ENCODE measurements around the gene ASB3.

ASB3 gene

DNA sequence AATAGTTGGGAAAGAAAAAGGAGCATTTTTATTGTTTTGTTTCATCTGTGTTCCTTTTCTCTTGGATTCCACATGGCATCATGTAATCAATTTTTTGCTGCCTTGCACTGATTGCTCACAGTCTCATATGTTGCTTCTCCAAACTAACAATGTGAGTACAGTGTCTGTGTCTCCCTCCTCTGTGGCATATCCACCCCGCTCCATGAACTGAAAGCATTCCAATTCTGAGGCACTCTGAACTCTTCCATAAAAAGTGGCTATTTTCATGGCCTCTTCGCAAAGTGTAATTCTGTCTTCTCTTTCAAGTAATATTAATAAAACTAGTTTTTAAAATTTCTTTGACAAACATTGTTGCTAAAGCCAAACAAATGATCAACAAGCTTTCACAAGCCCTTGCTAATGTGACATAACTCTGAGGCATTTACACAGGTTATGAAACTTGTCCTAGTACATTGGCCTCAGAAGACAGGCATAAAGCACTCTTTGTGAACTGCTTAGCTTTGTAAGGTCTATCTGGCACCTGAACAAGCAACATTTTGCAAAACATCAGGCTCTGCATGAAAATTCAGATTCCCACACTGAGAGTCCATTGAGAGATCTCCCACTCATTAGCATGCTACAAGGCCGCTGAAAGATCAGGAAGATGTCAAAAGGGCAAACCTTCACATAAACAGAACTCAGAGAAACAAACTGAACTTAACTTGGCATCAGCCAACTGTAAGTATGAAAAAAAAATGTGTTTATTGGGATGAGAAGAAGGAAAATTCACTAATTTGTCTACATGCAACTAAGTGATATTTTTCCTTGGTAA lies 40.0 kb upstream of the ASB3 start:
- TF ChIP-seq CEBPB (IDR thresholded peaks at IDR 0.05) (no peak), ZBTB7A (IDR thresholded peaks at IDR 0.05; ENCODE audit: low read depth) (no peak), FOXM1 (IDR thresholded peaks at IDR 0.05; ENCODE audit: borderline replicate concordance, low read depth) (no peak), NFIC (IDR thresholded peaks at IDR 0.05) (no peak), TAF1 (IDR thresholded peaks at IDR 0.05; ENCODE audit: low read depth) (no peak), YY1 (IDR thresholded peaks at IDR 0.05; ENCODE audit: low read depth) (no peak), TEAD4 (IDR thresholded peaks at IDR 0.05) (no peak), TCF12 (IDR thresholded peaks at IDR 0.05; ENCODE audit: low read depth) (no peak), CREB1 (IDR thresholded peaks at IDR 0.05; ENCODE audit: low read depth) (no peak), EGR1 (IDR thresholded peaks at IDR 0.05) (no peak), EP300 (IDR thresholded peaks at IDR 0.05; ENCODE audit: borderline replicate concordance) (no peak), RAD21 (IDR thresholded peaks at IDR 0.05; ENCODE audit: low read depth) (no peak)
- TF ChIP-seq, protein P1, sequence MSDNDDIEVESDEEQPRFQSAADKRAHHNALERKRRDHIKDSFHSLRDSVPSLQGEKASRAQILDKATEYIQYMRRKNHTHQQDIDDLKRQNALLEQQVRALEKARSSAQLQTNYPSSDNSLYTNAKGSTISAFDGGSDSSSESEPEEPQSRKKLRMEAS (IDR thresholded peaks at IDR 0.05): no peak
- TF ChIP-seq, protein P2, sequence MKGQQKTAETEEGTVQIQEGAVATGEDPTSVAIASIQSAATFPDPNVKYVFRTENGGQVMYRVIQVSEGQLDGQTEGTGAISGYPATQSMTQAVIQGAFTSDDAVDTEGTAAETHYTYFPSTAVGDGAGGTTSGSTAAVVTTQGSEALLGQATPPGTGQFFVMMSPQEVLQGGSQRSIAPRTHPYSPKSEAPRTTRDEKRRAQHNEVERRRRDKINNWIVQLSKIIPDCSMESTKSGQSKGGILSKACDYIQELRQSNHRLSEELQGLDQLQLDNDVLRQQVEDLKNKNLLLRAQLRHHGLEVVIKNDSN (IDR thresholded peaks at IDR 0.05): no peak
- TF ChIP-seq, protein P3, sequence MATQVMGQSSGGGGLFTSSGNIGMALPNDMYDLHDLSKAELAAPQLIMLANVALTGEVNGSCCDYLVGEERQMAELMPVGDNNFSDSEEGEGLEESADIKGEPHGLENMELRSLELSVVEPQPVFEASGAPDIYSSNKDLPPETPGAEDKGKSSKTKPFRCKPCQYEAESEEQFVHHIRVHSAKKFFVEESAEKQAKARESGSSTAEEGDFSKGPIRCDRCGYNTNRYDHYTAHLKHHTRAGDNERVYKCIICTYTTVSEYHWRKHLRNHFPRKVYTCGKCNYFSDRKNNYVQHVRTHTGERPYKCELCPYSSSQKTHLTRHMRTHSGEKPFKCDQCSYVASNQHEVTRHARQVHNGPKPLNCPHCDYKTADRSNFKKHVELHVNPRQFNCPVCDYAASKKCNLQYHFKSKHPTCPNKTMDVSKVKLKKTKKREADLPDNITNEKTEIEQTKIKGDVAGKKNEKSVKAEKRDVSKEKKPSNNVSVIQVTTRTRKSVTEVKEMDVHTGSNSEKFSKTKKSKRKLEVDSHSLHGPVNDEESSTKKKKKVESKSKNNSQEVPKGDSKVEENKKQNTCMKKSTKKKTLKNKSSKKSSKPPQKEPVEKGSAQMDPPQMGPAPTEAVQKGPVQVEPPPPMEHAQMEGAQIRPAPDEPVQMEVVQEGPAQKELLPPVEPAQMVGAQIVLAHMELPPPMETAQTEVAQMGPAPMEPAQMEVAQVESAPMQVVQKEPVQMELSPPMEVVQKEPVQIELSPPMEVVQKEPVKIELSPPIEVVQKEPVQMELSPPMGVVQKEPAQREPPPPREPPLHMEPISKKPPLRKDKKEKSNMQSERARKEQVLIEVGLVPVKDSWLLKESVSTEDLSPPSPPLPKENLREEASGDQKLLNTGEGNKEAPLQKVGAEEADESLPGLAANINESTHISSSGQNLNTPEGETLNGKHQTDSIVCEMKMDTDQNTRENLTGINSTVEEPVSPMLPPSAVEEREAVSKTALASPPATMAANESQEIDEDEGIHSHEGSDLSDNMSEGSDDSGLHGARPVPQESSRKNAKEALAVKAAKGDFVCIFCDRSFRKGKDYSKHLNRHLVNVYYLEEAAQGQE (IDR thresholded peaks at IDR 0.05; ENCODE audit: low read depth): no peak

DNA sequence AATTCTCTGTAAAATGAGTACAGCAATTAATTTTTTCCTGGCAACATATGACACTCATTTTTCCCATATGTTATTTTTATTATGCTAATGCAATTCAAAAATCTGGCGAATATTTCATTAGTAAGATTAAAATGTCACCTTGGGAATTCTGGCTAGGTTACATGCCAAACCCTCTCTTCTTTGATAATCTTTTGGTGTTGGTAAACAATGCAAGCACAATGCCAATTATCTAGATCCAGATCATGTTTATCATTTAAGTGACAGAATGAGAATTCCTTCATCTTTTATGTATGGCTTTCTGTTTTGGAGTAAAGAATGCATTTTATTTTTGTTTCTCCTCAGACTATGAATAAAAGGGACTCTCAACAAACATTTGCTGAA lies 39.3 kb upstream of the ASB3 start:
- TF ChIP-seq TEAD4 (IDR thresholded peaks at IDR 0.05): no peak
- no peak for TF ChIP-seq CREB1 (IDR thresholded peaks at IDR 0.05; ENCODE audit: low read depth)
- no peak for TF ChIP-seq YY1 (IDR thresholded peaks at IDR 0.05; ENCODE audit: low read depth)
- no peak for TF ChIP-seq EP300 (IDR thresholded peaks at IDR 0.05; ENCODE audit: borderline replicate concordance)
- no peak for TF ChIP-seq EGR1 (IDR thresholded peaks at IDR 0.05)
- no peak for TF ChIP-seq FOXM1 (IDR thresholded peaks at IDR 0.05; ENCODE audit: borderline replicate concordance, low read depth)
- TF ChIP-seq RAD21 (IDR thresholded peaks at IDR 0.05; ENCODE audit: low read depth): no peak
- TF ChIP-seq, protein P1 (IDR thresholded peaks at IDR 0.05): no peak
- TF ChIP-seq, protein P3 (IDR thresholded peaks at IDR 0.05; ENCODE audit: low read depth): no peak
- TF ChIP-seq, protein P2 (IDR thresholded peaks at IDR 0.05): no peak
- TF ChIP-seq TCF12 (IDR thresholded peaks at IDR 0.05; ENCODE audit: low read depth): no peak

DNA sequence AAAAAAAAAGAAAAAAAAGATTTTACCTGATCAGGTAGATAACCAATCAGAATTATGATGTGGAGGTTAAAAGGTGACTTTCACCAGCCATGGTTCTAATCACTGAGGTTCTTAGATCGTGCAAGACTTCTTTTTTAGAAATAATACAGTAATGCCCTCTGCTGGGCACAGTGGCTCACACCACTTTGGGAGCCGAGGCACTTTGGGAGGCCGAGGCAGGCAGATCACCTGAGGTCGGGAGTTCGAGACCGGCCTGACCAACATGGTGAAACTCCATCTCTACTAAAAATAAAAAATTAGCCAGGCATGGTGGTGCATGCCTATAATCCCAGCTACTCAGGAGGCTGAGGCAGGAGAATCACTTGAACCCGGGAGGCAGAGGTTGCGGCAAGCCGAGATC lies 36.9 kb upstream of the ASB3 start:
- TF ChIP-seq RAD21 (IDR thresholded peaks at IDR 0.05; ENCODE audit: low read depth): peak; percentile 15; the same call in 1 of the 2 replicates

DNA sequence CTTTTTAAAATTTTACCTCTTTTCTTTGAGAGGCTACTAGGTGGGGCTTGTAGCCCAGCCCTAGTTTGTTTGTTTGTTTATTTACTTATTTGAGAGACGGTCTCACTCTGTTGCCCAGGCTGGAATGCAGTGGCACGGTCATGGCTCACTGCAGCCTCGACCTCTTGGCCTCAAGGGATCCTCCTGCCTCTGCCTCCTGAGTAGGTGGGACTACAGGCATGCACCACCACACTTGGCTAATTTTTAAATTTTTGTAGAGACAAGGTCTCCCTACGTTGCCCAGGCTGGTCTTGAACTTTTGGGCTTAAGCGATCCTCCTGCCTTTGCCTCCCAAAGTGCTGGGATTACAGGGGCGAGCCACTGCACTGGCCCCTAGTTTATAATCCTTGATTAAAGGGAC lies 35.1 kb upstream of the ASB3 start:
- TF ChIP-seq RAD21 (IDR thresholded peaks at IDR 0.05; ENCODE audit: low read depth) (no peak), CREB1 (IDR thresholded peaks at IDR 0.05; ENCODE audit: low read depth) (no peak), FOXM1 (IDR thresholded peaks at IDR 0.05; ENCODE audit: borderline replicate concordance, low read depth) (no peak), EGR1 (IDR thresholded peaks at IDR 0.05) (no peak), CEBPB (IDR thresholded peaks at IDR 0.05) (no peak), TCF12 (IDR thresholded peaks at IDR 0.05; ENCODE audit: low read depth) (no peak), TAF1 (IDR thresholded peaks at IDR 0.05; ENCODE audit: low read depth) (no peak), NFIC (IDR thresholded peaks at IDR 0.05) (no peak), ZBTB7A (IDR thresholded peaks at IDR 0.05; ENCODE audit: low read depth) (no peak), YY1 (IDR thresholded peaks at IDR 0.05; ENCODE audit: low read depth) (no peak), TEAD4 (IDR thresholded peaks at IDR 0.05) (no peak), EP300 (IDR thresholded peaks at IDR 0.05; ENCODE audit: borderline replicate concordance) (no peak)
- TF ChIP-seq, protein P3 (IDR thresholded peaks at IDR 0.05; ENCODE audit: low read depth): no peak
- TF ChIP-seq, protein P2 (IDR thresholded peaks at IDR 0.05): no peak
- TF ChIP-seq, protein P1 (IDR thresholded peaks at IDR 0.05): no peak

Data from Ishikawa (cell line).